HG03039 (cell line): ENCODE results near the gene ART1.
"Not testable (repeated sequence)": the region's sequence is repeated elsewhere in the genome, so short reads cannot be mapped to it uniquely, and the experiment has no call there.

Experiments
- ATAC-seq: cut with Tn5 transposase; IDR thresholded peaks from one replicate; pipeline ENCODE4 v1.9.1; 2021; ENCODE audit warnings: mild to moderate bottlenecking, moderate library complexity; ENCODE audit not compliant: unreplicated experiment

ART1 gene

DNA sequence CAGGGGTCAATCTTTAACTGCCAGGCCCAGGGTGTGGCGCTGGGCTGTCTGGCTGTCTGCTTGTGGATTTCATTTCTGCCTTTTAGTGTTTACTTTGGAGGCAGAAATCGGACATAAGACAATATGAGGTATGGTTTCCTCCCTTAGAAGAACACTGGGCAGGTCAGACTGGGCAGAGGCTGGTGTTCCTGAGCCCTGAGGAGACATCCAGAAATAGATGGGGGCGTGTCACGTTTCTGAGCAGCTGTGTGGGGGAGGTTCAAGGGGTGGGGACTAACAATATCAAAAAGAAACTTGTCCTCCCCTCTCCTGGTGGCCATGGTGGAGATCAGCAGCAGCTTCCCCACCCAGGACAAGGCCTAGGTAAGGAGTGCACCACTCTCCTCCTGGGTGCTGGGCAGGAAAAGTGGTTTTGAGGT, at the start of gene ART1:
Gene ART1, plus strand, starts transcription at position 312 of the 419 bp plus-strand sequence. CDS start 14,086 bp downstream, outside the sequence.
- ATAC-seq = no peak

DNA sequence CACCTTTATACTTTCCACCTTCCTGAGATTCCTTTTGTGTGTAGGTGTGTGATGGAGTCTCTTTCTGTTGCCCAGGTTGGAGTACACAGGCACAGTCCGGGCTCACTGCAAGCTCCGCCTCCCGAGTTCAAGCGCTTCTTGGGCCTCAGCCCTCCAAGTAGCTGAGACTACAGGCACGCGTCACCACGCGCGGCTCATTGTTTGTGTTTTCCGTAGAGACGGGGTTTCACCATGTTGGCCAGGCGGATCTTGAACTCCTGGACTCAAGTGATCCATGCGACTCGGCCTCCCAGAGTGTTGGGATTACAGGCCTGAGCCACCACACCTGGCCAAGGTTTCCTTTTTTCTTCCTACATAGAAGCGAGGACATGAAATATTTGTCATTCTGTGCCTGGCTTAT, 47.2 kb upstream of the ART1 start:
- not testable (repeated sequence) for ATAC-seq

DNA sequence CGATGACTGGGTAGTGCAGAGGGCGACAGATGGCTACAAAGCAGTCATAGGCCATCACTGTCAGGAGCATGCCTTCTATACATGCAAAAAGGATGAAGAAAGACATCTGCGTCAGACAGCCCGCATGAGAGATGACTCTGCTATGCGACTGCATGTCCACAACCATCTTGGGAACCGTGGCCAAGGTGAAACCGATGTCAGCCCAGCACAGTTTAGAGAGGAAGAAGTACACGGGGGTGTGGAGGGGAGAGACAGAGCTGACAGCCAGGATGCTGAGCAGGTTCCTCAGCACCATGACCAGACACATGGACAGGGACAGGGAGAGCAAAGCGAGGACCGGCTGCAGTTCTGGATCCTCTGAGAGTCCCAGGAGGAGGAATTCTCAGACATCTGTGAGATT, 44.7 kb upstream of the ART1 start:
- not testable (repeated sequence) for ATAC-seq

DNA sequence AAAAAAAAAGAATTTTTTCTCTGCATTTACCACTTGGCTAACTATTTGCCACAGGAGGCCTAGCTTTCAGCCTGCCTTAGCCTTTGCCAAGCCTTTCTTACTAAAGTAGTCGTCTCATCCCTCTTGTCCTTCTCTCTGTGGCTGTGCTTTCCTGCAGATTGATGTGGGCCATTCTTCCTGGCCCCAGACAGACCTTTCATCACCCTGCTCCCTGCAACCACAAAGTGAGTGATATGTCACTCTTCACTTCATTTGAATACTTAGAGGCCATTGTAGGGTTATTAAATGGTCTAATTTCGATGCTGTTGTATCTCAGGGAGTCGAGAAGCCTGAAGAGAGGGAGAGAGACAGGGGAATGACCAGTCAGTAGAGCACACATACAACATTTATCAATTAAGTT, 40.8 kb upstream of the ART1 start:
- no peak for ATAC-seq

DNA sequence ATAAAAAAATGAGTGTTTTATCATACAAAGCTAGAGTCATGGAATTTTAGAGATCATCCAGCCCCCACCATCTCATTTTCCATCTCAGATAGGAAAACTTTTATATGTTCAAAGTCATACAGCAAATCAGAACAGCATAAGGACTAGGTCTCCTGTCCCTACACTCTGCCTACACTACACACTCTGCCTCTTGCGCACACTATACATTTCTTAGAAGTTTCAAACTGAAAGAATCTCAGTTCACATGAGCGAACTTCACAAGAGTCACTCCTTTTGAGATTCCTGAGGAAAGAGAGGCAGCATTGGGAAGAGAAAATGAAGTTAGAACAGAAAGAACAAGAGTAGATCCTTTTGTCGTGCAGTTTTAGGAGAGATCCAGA, 39.7 kb upstream of the ART1 start:
- no peak for ATAC-seq

DNA sequence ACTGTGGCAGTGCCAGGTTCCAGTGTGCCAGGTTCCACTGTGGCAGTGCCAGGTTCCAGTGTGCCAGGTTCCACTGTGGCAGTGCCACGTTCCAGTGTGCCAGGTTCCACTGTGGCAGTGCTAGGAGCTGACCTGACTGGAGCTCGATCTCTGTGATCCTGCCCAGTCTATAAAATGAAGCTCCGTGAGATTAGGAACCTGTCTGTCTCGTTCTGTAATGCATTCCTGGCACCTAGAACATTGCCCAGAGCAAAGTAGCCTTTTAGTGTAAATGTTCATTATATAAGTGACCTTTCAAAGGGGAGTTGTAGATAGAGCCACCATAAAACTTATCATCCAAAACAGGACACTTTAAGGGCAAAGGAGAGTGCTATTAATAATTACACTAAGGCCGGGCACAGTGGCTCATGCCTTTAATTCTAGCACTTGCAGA, 39.1 kb upstream of the ART1 start:
- ATAC-seq = no peak

GRCh38 chr11:3609416-3610265, 35.3 kb upstream of the ART1 start:
- ATAC-seq = no peak

GRCh38 chr11:3610846-3611245, 34.1 kb upstream of the ART1 start:
- ATAC-seq = no peak

- ATAC-seq = no peak
These were observed 32.8 kb upstream of the ART1 start for GRCh38 chr11:3611976-3612678.

- no peak for ATAC-seq
These were observed 30.8 kb upstream of the ART1 start for GRCh38 chr11:3613998-3614741.

DNA sequence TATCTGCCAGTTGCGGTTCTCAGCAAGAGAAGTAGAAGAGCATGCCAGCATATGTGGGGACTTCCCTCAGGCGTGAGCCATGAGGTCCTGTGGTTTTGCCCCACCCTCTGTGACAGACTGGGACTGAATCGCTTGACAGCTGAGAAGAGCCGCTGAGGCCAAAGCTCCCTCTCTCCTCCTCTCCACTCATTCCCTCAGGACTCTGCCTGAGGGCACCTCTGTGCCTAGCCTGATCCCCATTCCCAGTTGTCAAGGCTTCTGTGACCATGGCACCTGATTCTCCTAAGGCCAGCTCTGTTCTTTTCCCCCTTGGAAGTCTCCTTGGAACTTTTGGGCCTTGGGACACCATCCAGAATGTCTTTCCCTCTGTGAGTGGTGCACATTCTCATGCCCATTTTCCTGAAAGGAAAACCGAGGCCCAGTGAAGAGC, 30.2 kb upstream of the ART1 start:
- no peak for ATAC-seq

DNA sequence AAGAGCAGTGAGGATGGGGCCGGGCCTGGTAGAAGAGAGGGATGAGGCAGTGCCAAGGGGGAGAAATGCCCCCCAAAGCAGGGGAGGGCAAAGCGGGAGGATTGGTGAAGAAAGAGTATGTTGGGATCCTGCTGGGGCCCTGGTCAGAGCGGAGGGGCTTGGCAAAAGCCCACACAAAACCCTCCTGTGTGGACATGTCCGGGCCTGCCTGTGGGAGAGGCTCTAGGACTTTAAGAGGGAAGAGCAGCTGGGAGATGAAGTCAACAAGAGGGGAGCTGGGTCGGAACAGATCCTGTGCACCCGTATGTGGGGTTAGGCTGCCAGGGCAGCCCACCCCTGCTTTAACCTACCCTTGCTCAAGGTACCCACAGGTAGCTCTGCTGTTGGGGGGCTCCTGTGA, 28.9 kb upstream of the ART1 start:
- no peak for ATAC-seq

DNA sequence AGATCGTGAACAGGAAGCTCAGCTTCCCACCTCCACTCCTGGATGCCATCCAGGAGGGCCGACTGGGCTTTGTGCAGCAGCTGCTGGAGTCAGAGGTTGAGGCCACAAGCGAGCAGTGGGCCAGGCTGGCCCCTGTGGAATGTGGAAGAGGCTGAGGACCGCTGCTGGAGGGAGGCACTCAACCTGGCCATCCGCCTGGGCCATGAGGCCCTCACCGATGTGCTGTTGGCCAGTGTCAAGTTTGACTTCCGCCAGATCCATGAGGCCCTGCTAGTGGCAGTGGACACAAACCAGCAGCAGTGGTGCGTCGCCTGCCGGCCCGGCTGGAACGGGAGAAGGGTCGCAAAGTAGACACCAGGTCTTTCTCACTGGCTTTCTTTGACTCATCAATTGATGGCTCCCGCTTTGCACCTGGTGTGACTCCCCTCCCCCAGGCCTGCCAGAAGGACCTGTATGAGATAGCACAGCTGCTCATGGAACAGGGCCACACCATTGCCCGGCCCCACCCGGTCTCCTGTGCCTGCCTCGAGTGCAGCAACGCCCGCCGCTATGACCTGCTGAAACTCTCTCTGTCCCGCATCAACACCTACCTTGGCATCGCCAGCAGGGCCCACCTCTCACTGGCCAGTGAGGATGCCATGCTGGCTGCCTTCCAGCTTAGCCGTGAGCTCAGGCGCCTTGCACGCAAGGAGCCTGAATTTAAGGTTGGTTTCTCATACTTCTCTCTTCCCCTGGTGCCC, 28.0 kb upstream of the ART1 start:
- no peak for ATAC-seq

GRCh38 chr11:3617990-3618389, 26.9 kb upstream of the ART1 start:
- ATAC-seq = no peak

GRCh38 chr11:3622521-3622920, 22.4 kb upstream of the ART1 start:
- ATAC-seq = no peak

DNA sequence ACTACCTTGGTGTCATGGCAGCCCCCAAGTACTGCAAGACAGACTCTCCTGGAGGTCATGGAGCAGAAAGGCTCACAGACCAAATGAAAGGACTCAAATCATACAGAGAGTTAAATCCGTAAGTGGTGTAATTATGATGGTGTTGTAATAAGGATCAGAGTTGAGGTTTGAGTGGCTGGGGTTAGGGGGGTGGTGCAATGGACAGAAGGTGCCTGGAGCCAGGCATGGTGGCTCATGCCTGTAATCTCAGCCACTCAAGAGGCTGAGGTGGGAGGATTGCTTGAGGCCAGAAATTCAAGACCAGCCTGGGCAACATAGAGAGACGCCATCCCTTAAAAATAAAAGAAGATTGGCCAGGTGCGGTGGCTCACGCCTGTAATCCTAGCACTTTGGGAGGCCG, 21.8 kb upstream of the ART1 start:
- ATAC-seq = no peak

DNA sequence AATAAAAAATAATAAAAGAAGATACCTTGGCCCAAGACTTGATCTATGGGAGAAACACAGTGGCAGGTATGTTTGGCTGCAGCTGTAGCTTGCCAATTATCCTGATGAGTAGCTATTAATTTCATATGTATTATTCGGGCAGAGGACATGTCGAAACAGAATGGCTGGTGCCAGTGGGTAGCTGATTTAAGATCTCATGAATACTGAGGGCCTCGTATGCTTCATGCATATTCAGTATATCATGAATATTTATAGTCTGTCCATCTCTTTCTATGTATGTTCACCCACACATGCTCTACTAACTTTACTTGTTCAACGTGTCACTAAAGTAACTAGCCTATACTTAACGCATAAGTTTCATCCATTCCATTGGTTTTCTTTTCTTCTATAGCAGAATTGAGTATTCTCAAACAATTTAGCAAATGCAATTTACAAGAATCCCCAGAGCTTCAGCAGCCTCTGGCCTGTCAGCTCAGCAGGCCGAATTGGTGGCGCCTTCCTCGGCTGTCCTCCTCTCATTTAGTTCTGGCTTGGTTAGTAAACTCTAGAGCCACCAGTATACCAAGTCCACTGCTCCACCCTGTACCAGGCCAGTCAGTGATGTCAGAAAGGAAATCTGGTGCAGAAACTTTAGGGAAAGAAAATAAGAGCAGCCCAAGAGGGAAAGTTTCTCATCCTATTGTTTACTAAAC, 21.0 kb upstream of the ART1 start:
- no peak for ATAC-seq

DNA sequence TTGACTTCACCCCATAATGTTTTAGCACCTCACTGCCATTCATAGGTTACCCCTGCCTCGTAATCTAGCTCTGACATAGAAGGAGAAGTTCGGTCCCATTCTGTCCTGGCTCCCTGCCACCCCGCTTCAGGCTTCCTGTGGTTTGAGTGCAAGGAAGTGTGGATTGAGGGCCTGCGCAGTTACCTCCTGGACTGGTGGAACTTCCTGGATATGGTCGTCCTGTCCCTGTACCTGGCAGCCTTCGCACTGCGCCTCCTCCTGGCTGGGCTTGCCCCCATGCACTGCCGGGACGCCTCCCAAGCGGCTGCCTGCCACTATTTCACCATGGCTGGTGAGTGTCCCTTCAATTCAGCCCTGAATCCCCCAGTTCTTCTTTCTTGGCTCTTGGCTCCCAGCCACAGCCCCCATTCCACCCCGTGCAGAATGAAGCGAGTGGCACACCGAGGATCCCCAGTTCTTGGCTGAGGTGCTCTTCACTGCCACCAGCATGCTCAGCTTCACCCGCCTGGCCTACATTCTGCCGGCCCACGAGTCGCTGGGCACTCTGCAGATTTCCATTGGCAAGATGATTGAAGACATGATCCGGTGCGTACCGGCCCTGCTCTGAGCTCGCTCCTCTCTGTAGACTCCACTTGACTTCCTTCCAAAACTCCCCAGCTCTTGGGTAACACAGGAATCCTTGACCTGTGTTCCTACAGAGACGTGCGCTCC, 18.5 kb upstream of the ART1 start:
- ATAC-seq = no peak

GRCh38 chr11:3627291-3627690, 17.6 kb upstream of the ART1 start:
- ATAC-seq = no peak

DNA sequence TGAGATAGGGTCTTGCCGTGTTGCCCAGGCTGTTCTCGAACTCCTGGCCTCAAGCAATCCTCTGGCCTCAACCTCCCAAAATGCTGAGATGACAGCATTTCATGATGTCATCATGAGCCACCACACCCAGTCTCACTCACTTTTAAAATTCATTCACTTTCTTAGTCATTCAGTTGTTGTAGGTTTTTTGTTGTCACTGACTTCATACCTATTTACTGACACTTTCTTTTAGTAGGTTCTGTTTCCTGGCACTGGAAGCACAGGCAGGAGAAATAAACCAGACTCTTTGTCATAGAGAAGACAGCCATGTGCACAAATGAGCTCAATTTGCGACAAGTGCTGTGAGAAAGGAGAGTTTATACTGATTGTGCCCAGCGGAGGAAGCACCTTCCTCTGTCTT, 13.6 kb upstream of the ART1 start:
- ATAC-seq = no peak
